ENCODE measurements around the gene SLC27A1. TPM values are rescaled to one million over a fixed set of nuclear protein-coding genes. Genes with fewer than 3 reads are reported as not detected.

The SLC27A1 gene
- total RNA-seq (100 to 1,000 TPM in 1 of 2 donors, 10 to 100 TPM in 1; 92.8 to 105 TPM), polyA plus RNA-seq (ENCODE audit: insufficient read depth, low read depth, low replicate concordance) (25.9 TPM)
- long read RNA-seq, donor 1, partial matches to known transcripts = 0 of 1 reads
- long read RNA-seq, donor 1, other reads (novel, unspliced or antisense) = 0 of 1 reads
- long read RNA-seq, donor 2, partial matches to known transcripts = 0 of 1 reads
- long read RNA-seq, donor 2, other reads (novel, unspliced or antisense) = 0 of 1 reads

DNA sequence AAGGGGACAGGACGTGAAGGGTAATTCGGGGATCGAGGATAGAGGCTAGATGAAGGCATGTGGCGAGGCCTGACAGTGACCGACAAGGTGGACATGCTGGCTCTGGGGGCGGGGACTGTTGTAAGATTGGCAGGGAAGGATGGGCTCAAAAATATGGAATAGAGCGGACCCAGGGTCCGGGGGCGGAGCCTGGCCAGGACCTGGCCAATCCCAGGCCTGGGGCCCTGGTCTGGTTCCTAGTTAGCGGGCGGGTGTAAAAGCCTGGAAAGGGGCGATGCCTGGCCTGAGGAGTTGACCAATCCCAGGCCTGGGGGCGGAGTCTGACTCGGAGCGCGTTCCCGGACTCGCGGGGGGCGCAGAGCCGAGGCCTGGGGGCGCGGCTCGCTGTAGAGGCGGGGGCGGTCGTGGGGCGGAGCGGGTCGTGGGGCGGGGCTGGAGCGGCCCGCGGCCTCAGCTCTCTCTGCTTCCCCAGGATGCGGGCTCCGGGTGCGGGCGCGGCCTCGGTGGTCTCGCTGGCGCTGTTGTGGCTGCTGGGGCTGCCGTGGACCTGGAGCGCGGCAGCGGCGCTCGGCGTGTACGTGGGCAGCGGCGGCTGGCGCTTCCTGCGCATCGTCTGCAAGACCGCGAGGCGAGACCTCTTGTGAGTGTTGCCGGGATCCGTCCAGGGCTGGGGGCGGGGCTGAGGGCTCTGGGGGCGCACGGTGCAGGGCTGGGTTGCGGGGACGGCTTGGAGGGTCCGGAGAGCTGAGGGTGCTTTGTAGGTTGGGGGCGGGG is at the start of gene SLC27A1:
TSS of gene SLC27A1 (plus strand) at position 457 of the 774 bp plus-strand sequence. CDS start at position 474, 17 bp downstream.
- 0 to 1% methylated on average over 34 of the region's 67 CpGs for WGBS, 2 donors
- TF ChIP-seq POLR2A (IDR thresholded peaks at IDR 0.05) = no peak
- TF ChIP-seq, protein P1, sequence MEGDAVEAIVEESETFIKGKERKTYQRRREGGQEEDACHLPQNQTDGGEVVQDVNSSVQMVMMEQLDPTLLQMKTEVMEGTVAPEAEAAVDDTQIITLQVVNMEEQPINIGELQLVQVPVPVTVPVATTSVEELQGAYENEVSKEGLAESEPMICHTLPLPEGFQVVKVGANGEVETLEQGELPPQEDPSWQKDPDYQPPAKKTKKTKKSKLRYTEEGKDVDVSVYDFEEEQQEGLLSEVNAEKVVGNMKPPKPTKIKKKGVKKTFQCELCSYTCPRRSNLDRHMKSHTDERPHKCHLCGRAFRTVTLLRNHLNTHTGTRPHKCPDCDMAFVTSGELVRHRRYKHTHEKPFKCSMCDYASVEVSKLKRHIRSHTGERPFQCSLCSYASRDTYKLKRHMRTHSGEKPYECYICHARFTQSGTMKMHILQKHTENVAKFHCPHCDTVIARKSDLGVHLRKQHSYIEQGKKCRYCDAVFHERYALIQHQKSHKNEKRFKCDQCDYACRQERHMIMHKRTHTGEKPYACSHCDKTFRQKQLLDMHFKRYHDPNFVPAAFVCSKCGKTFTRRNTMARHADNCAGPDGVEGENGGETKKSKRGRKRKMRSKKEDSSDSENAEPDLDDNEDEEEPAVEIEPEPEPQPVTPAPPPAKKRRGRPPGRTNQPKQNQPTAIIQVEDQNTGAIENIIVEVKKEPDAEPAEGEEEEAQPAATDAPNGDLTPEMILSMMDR (IDR thresholded peaks at IDR 0.05) = no peak
- peaks cover 33% of the 10 kb centered on the region for H3K4me1 ChIP-seq

GRCh38 chr19:17421942-17422341 is 48.4 kb upstream of the SLC27A1 start:
- no peak for DNase-seq
- intact Hi-C loops (cut with DNase I; ENCODE audit: low total_unique reads) = no loop called here

More for the DNA sequence above, at the start of gene SLC27A1:
- no peaks in the 10 kb centered on the region for H3K9me3 ChIP-seq
- intact Hi-C loops (cut with DNase I; ENCODE audit: low total_unique reads) = no loop called here
- H3K4me3 ChIP-seq = peak within 1 kb of the TSS; percentile 74 to 75
- H3K36me3 ChIP-seq (ENCODE audit: low read depth, missing control alignments) = no peaks in the 10 kb centered on the region
- DNase-seq = peak; percentile 100
- peak within 1 kb of the TSS; percentile 89 to 90 for H3K27ac ChIP-seq
- H3K27me3 ChIP-seq = no peaks in the 10 kb centered on the region

DNA sequence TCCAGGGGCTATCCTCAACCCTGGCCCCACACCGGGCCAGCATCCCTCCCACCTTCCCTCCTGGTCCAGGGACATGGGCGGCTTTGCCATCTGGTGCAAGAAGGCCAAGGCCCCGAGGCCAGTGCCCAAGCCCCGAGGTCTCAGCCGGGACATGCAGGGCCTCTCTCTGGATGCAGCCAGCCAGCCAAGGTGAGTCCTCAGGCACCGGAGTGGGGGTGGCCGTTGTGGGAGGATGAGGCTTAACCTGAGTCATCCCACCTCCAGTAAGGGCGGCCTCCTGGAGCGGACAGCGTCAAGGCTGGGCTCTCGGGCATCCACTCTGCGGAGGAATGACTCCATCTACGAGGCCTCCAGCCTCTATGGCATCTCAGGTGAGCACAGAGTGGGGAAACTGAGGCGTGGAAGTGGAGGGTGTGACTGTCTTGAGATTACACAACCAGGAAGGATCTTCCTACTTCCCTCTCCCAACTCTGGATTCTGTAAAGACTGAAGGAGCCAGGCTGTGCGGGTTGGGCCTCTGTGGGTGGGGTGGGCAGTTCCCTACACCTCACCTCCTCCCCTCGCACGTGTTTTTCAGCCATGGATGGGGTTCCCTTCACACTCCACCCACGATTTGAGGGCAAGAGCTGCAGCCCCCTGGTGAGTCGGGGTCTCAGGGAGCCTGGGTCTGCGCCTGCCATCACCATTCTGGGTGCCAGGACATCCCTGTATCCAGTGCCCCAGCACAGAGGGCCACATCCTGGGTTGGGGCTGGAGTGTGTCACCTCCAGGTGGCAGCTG is 46.7 kb upstream of the SLC27A1 start:
- H3K4me3 ChIP-seq = no peak overlapping the region
- H3K36me3 ChIP-seq (ENCODE audit: low read depth, missing control alignments) = no peaks in the 10 kb centered on the region
- WGBS, 2 donors = 86 to 92% methylated on average over 13 to 19 of the region's 20 CpGs
- no peaks in the 10 kb centered on the region for H3K9me3 ChIP-seq
- peaks cover 12% of the 10 kb centered on the region for H3K4me1 ChIP-seq
- no peak for TF ChIP-seq POLR2A (IDR thresholded peaks at IDR 0.05)
- TF ChIP-seq, protein P1 (IDR thresholded peaks at IDR 0.05) = no peak
- no peak overlapping the region for H3K27ac ChIP-seq
- H3K27me3 ChIP-seq = no peaks in the 10 kb centered on the region
- intact Hi-C loops (cut with DNase I; ENCODE audit: low total_unique reads) = no loop called here
- DNase-seq = no peak

More at GRCh38 chr19:17421942-17422341, 48.4 kb upstream of the SLC27A1 start:
- Histone ChIP-seq H3K9me3 (no peaks in the 10 kb centered on the region), H3K27me3 (no peaks in the 10 kb centered on the region), H3K36me3 (ENCODE audit: low read depth, missing control alignments) (no peaks in the 10 kb centered on the region), H3K27ac (no peak overlapping the region), H3K4me1 (peaks cover 12% of the 10 kb centered on the region), H3K4me3 (no peak overlapping the region)
- TF ChIP-seq, protein P1 (IDR thresholded peaks at IDR 0.05) = no peak
- no peak for TF ChIP-seq POLR2A (IDR thresholded peaks at IDR 0.05)
- WGBS, 2 donors = 90 to 93% methylated on average over 4 of the region's 4 CpGs

DNA sequence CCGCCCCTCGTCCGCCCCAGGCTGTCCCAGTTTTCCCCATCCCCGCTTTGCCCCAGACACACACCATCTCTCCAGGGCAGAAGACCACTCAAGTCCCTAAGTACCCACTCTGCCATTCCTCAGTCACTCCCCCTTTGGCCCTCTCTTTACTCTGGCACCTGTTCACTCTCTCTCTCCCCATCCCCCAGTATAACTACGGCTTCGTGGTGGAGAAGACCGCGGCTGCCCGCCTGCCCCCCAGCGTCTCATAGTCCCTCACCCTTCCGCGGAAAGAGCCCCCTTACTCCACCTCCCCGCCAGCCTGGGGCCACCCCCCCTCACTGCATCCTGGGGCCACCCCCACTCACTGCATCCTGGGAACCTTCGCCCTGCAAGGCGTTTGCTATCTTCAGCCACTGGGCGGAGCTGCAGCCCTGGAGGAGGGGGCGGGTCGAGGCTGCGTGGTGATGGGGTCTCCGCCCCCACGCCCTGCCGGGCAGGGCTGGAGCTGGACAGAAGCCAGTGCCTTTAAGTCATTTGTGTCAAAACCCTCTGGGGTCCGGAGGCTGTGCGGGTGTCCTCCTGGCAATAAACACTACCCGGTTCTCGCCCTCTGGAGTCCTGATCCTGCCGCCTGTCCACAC is 45.5 kb upstream of the SLC27A1 start:
- Histone ChIP-seq H3K27me3 (no peaks in the 10 kb centered on the region), H3K27ac (no peak overlapping the region), H3K36me3 (ENCODE audit: low read depth, missing control alignments) (no peaks in the 10 kb centered on the region), H3K4me1 (peaks cover 11% of the 10 kb centered on the region), H3K9me3 (no peaks in the 10 kb centered on the region), H3K4me3 (peak overlapping the region in 1 of 2 donors; percentile 2)
- intact Hi-C loops (cut with DNase I; ENCODE audit: low total_unique reads) = no loop called here
- TF ChIP-seq, protein P1 (IDR thresholded peaks at IDR 0.05) = peak in 2 of 3 experiments; percentile 29 to 32
- no peak for TF ChIP-seq POLR2A (IDR thresholded peaks at IDR 0.05)
- peak; percentile 70 for DNase-seq
- WGBS, 2 donors = 21 to 32% methylated on average over 15 to 27 of the region's 27 CpGs
